Measurements from ENCODE around the gene CNOT8. TPM values are rescaled to one million over a fixed set of nuclear protein-coding genes. Genes with fewer than 3 reads are reported as not detected.

The CNOT8 gene
- total RNA-seq, 5 donors from 2014 or later (not counting 1 experiment from before 2014, with no cell fraction given) = 85.9 to 113 (median 100) TPM

- peaks cover 9 to 12% of the 10 kb centered on the region in 2 donors for H3K36me3 ChIP-seq (ENCODE audit: control insufficient read depth in 2 of 2, extremely low read depth in 1 of 2, insufficient read depth in 1 of 2, low read length in 1 of 2)
- ChIA-PET CTCF (interaction anchor here in 1 of 2 donors (0.7 kb wide), 1 partner anchor 904 kb away, joined by 5 read pairs; no protein-coding TSS in a partner anchor), POLR2A (interaction anchor here in 1 of 2 donors (0.6 to 0.7 kb wide), 2 partner anchors 17 to 120 kb away, joined by 3 to 6 read pairs; no protein-coding TSS in a partner anchor)
- H3K27me3 ChIP-seq (replicated peaks in 1 of 2; ENCODE audit: control insufficient read depth in 2 of 2, extremely low read depth in 1 of 2, insufficient read depth in 2 of 2, low read length in 1 of 2) = no peaks in the 10 kb centered on the region
- Mint-ChIP-seq H3K36me3 (peaks cover 76% of the 10 kb centered on the region), H3K9me3 (peaks cover 9 to 45% (median 28%) of the 10 kb centered on the region in 3 donors), H3K4me3 (no peak overlapping the region), H3K4me1 (no peaks in the 10 kb centered on the region), H3K27me3 (no peaks in the 10 kb centered on the region), H3K27ac (no peak overlapping the region)
- DNase-seq (no peak), ATAC-seq (replicated peaks in 1 of 4) (no peak)
- no peak overlapping the region for H3K4me3 ChIP-seq (ENCODE audit: control insufficient read depth in 1 of 2, extremely low read depth in 1 of 2, low read length in 1 of 2)
- no peaks in the 10 kb centered on the region for H3K4me1 ChIP-seq (ENCODE audit: control insufficient read depth in 1 of 2, extremely low read depth in 1 of 2, insufficient read depth in 2 of 2, low read length in 2 of 2)
- no CpG with 5 or more reads among the region's 4 CpGs for WGBS (ENCODE audit: insufficient coverage)
- peaks cover 9% of the 10 kb centered on the region for H3K9me3 ChIP-seq
- no peak overlapping the region for H3K27ac ChIP-seq (ENCODE audit: low read length)
Measured at GRCh38 chr5:154881986-154882385, 23.6 kb downstream of the CNOT8 start.

- Mint-ChIP-seq H3K9me3 (peaks cover 9 to 48% (median 29%) of the 10 kb centered on the region in 3 donors), H3K27ac (no peak overlapping the region), H3K4me1 (no peaks in the 10 kb centered on the region), H3K4me3 (no peak overlapping the region), H3K27me3 (no peaks in the 10 kb centered on the region), H3K36me3 (peaks cover 87% of the 10 kb centered on the region)
- Histone ChIP-seq H3K27ac (ENCODE audit: low read length) (no peak overlapping the region), H3K4me1 (ENCODE audit: control insufficient read depth in 1 of 2, extremely low read depth in 1 of 2, insufficient read depth in 2 of 2, low read length in 2 of 2) (no peaks in the 10 kb centered on the region), H3K27me3 (replicated peaks in 1 of 2; ENCODE audit: control insufficient read depth in 2 of 2, extremely low read depth in 1 of 2, insufficient read depth in 2 of 2, low read length in 1 of 2) (no peaks in the 10 kb centered on the region), H3K9me3 (peaks cover 13% of the 10 kb centered on the region), H3K36me3 (ENCODE audit: control insufficient read depth in 2 of 2, extremely low read depth in 1 of 2, insufficient read depth in 1 of 2, low read length in 1 of 2) (peaks cover 16 to 31% of the 10 kb centered on the region in 2 donors), H3K4me3 (ENCODE audit: control insufficient read depth in 1 of 2, extremely low read depth in 1 of 2, low read length in 1 of 2) (no peak overlapping the region)
- ChIA-PET POLR2A (interaction anchor here in 1 of 2 donors (0.6 kb wide), 1 partner anchor 123 kb away, joined by 3 read pairs; no protein-coding TSS in a partner anchor), CTCF (no interaction called here)
- ATAC-seq (replicated peaks in 1 of 4) (no peak), DNase-seq (no peak)
- 97% methylated on average over 5 of the region's 8 CpGs for WGBS (ENCODE audit: insufficient coverage)
Measured at GRCh38 chr5:154884424-154884823, 26.0 kb downstream of the CNOT8 start.

- DNase-seq (no peak), ATAC-seq (replicated peaks in 1 of 4) (no peak)
- ChIA-PET CTCF (no interaction called here), POLR2A (no interaction called here)
- Histone ChIP-seq H3K4me1 (ENCODE audit: control insufficient read depth in 1 of 2, extremely low read depth in 1 of 2, insufficient read depth in 2 of 2, low read length in 2 of 2) (no peaks in the 10 kb centered on the region), H3K9me3 (peaks cover 13% of the 10 kb centered on the region), H3K4me3 (ENCODE audit: control insufficient read depth in 1 of 2, extremely low read depth in 1 of 2, low read length in 1 of 2) (no peak overlapping the region), H3K27ac (ENCODE audit: low read length) (no peak overlapping the region), H3K27me3 (replicated peaks in 1 of 2; ENCODE audit: control insufficient read depth in 2 of 2, extremely low read depth in 1 of 2, insufficient read depth in 2 of 2, low read length in 1 of 2) (no peaks in the 10 kb centered on the region), H3K36me3 (ENCODE audit: control insufficient read depth in 2 of 2, extremely low read depth in 1 of 2, insufficient read depth in 1 of 2, low read length in 1 of 2) (peaks cover 16 to 41% of the 10 kb centered on the region in 2 donors)
- Mint-ChIP-seq H3K36me3 (peaks cover 83% of the 10 kb centered on the region), H3K27me3 (no peaks in the 10 kb centered on the region), H3K27ac (no peak overlapping the region), H3K4me1 (no peaks in the 10 kb centered on the region), H3K9me3 (peaks cover 3 to 38% (median 29%) of the 10 kb centered on the region in 3 donors), H3K4me3 (no peak overlapping the region)
- no CpG with 5 or more reads among the region's 2 CpGs for WGBS (ENCODE audit: insufficient coverage)
Measured at GRCh38 chr5:154885439-154885838, 27.0 kb downstream of the CNOT8 start.

- Mint-ChIP-seq H3K4me1 (no peaks in the 10 kb centered on the region), H3K27ac (no peak overlapping the region), H3K4me3 (no peak overlapping the region), H3K36me3 (peaks cover 77% of the 10 kb centered on the region), H3K9me3 (peaks cover 0 to 9% (median 5%) of the 10 kb centered on the region in 3 donors), H3K27me3 (no peaks in the 10 kb centered on the region)
- DNase-seq (no peak), ATAC-seq (replicated peaks in 1 of 4) (no peak)
- Histone ChIP-seq H3K36me3 (ENCODE audit: control insufficient read depth in 2 of 2, extremely low read depth in 1 of 2, insufficient read depth in 1 of 2, low read length in 1 of 2) (peaks cover 23 to 86% of the 10 kb centered on the region in 2 donors), H3K27ac (ENCODE audit: low read length) (no peak overlapping the region), H3K27me3 (replicated peaks in 1 of 2; ENCODE audit: control insufficient read depth in 2 of 2, extremely low read depth in 1 of 2, insufficient read depth in 2 of 2, low read length in 1 of 2) (no peaks in the 10 kb centered on the region), H3K4me1 (ENCODE audit: control insufficient read depth in 1 of 2, extremely low read depth in 1 of 2, insufficient read depth in 2 of 2, low read length in 2 of 2) (no peaks in the 10 kb centered on the region), H3K9me3 (peaks cover 3% of the 10 kb centered on the region), H3K4me3 (ENCODE audit: control insufficient read depth in 1 of 2, extremely low read depth in 1 of 2, low read length in 1 of 2) (no peak overlapping the region)
- 78% methylated on average over 13 of the region's 13 CpGs for WGBS (ENCODE audit: insufficient coverage)
- ChIA-PET POLR2A (interaction anchor here in 1 of 2 donors (0.7 kb wide), 1 partner anchor 230 kb away, joined by 3 read pairs; no protein-coding TSS in a partner anchor), CTCF (interaction anchor here in 1 of 2 donors (0.6 kb wide), 1 partner anchor 21 kb away, joined by 7 read pairs; no protein-coding TSS in a partner anchor)
Measured at GRCh38 chr5:154892369-154892771, 33.9 kb downstream of the CNOT8 start.

GRCh38 chr5:154893381-154893780 is 35.0 kb downstream of the CNOT8 start:
- Mint-ChIP-seq H3K4me1 (no peaks in the 10 kb centered on the region), H3K4me3 (no peak overlapping the region), H3K36me3 (peaks cover 73% of the 10 kb centered on the region), H3K9me3 (peaks cover 0 to under 1% (median 0%) of the 10 kb centered on the region in 3 donors), H3K27ac (no peak overlapping the region), H3K27me3 (no peaks in the 10 kb centered on the region)
- no CpG with 5 or more reads among the region's 5 CpGs for WGBS (ENCODE audit: insufficient coverage)
- Histone ChIP-seq H3K27ac (ENCODE audit: low read length) (no peak overlapping the region), H3K36me3 (ENCODE audit: control insufficient read depth in 2 of 2, extremely low read depth in 1 of 2, insufficient read depth in 1 of 2, low read length in 1 of 2) (peaks cover 21 to 86% of the 10 kb centered on the region in 2 donors), H3K4me3 (ENCODE audit: control insufficient read depth in 1 of 2, extremely low read depth in 1 of 2, low read length in 1 of 2) (no peak overlapping the region), H3K4me1 (ENCODE audit: control insufficient read depth in 1 of 2, extremely low read depth in 1 of 2, insufficient read depth in 2 of 2, low read length in 2 of 2) (no peaks in the 10 kb centered on the region), H3K27me3 (replicated peaks in 1 of 2; ENCODE audit: control insufficient read depth in 2 of 2, extremely low read depth in 1 of 2, insufficient read depth in 2 of 2, low read length in 1 of 2) (no peaks in the 10 kb centered on the region), H3K9me3 (peaks cover under 1% of the 10 kb centered on the region)
- DNase-seq (no peak), ATAC-seq (replicated peaks in 1 of 4) (no peak)
- CTCF ChIA-PET = no interaction called here
- POLR2A ChIA-PET = no interaction called here

GRCh38 chr5:154895606-154896561 is 37.5 kb downstream of the CNOT8 start:
- H3K4me3 Mint-ChIP-seq = no peak overlapping the region
- no peaks in the 10 kb centered on the region for H3K9me3 Mint-ChIP-seq
- ATAC-seq (replicated peaks in 1 of 4) = no peak
- ChIA-PET POLR2A (no interaction called here), CTCF (interaction anchor here in 1 of 2 donors (0.5 kb wide), 1 partner anchor 103 kb away, joined by 3 read pairs; no protein-coding TSS in a partner anchor)
- DNase-seq = no peak
- peaks cover 73% of the 10 kb centered on the region for H3K36me3 Mint-ChIP-seq
- H3K27ac Mint-ChIP-seq = no peak overlapping the region
- 100% methylated on average over 7 of the region's 14 CpGs for WGBS (ENCODE audit: insufficient coverage)
- H3K27me3 Mint-ChIP-seq = no peaks in the 10 kb centered on the region
- Histone ChIP-seq H3K4me1 (ENCODE audit: control insufficient read depth in 1 of 2, extremely low read depth in 1 of 2, insufficient read depth in 2 of 2, low read length in 2 of 2) (no peaks in the 10 kb centered on the region), H3K4me3 (ENCODE audit: control insufficient read depth in 1 of 2, extremely low read depth in 1 of 2, low read length in 1 of 2) (no peak overlapping the region), H3K27ac (ENCODE audit: low read length) (no peak overlapping the region), H3K27me3 (replicated peaks in 1 of 2; ENCODE audit: control insufficient read depth in 2 of 2, extremely low read depth in 1 of 2, insufficient read depth in 2 of 2, low read length in 1 of 2) (no peaks in the 10 kb centered on the region), H3K9me3 (no peaks in the 10 kb centered on the region), H3K36me3 (ENCODE audit: control insufficient read depth in 2 of 2, extremely low read depth in 1 of 2, insufficient read depth in 1 of 2, low read length in 1 of 2) (peaks cover 24 to 87% of the 10 kb centered on the region in 2 donors)
- H3K4me1 Mint-ChIP-seq = no peaks in the 10 kb centered on the region
